Fibroblast of lung (primary cell): Measurements from ENCODE around the gene COX7A2L.

Experiments
- CTCF ChIP-seq, 2 donors: IDR thresholded peaks in 1 of 2; conservative IDR thresholded peaks in 1 of 2; 1 replicate in 1 of 2; 2 replicates in 1 of 2; pipeline ENCODE4 v1.5.1; 2011 to 2012; ENCODE audit warnings: low read length in 2 of 2, control low read depth in 1 of 2, inconsistent platforms in 1 of 2, low read depth in 1 of 2, mild to moderate bottlenecking in 1 of 2
- EZH2 ChIP-seq: IDR thresholded peaks from 2 replicates; pipeline ENCODE4 v1.5.1; 2012; ENCODE audit warnings: low read length, control low read depth, mild to moderate bottlenecking; ENCODE audit errors: missing control alignments

GRCh38 chr2:42332575-42332974 is 28.4 kb downstream of the COX7A2L start:
- no peak for TF ChIP-seq CTCF (conservative IDR thresholded peaks at IDR 0.05 in 1 of 2, IDR thresholded peaks at IDR 0.05 in 1 of 2; ENCODE audit: low read depth in 1 of 2, low read length in 2 of 2)
- no peak for TF ChIP-seq EZH2
